ENCODE data around the gene HARBI1. TPM values are rescaled to one million over a fixed set of nuclear protein-coding genes. Genes with fewer than 3 reads are reported as not detected.

HARBI1 gene
- total RNA-seq, 2 experiments from 2014 or later: 18.2 to 18.7 TPM

DNA sequence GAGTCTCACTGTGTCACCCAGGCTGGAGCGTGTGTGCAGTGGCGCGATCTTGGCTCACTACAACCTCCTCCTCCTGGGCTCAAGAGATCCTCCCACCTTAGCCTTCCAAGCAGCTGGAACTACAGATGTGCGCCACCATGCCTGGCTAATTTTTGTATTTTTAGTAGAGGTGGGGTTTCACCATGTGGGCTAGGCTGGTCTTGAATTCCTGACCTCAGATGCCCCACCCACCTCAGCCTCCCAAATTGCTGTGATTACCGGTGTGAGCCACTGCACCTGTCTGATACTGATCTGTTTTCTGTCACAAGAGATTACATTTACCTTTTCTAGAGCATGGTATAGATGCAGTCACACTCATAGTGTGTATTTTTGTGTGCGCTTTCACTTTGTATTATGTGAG, 11.9 kb upstream of the HARBI1 start:
- Histone ChIP-seq H3K27me3 (ENCODE audit: control insufficient read depth in 1 of 2, insufficient read depth in 2 of 2, low read length in 2 of 2) (no peaks in the 10 kb centered on the region), H3K4me1 (ENCODE audit: insufficient read depth, low read length) (peaks cover 2% of the 10 kb centered on the region), H3K27ac (ENCODE audit: low read depth in 1 of 2, low read length in 2 of 2) (no peak overlapping the region), H3K4me3 (ENCODE audit: low read length) (no peak overlapping the region), H3K9me3 (ENCODE audit: control insufficient read depth in 1 of 2, insufficient read depth in 1 of 2, low read length in 2 of 2) (no peaks in the 10 kb centered on the region), H3K36me3 (ENCODE audit: insufficient read depth, low read length) (peaks cover 56% of the 10 kb centered on the region)
- intact Hi-C loops (cut with DNase I, micrococcal nuclease): no loop called here
- no peak for DNase-seq
- Mint-ChIP-seq H3K27me3 (no peaks in the 10 kb centered on the region), H3K9me3 (no peaks in the 10 kb centered on the region), H3K4me3 (no peak overlapping the region), H3K27ac (no peak overlapping the region), H3K36me3 (ENCODE audit: low read depth) (peaks cover 76% of the 10 kb centered on the region), H3K4me1 (ENCODE audit: low read depth) (peaks cover 20% of the 10 kb centered on the region)
- POLR2A ChIA-PET: interaction anchor here (0.6 kb wide), 1 partner anchor 15 kb away, joined by 4 read pairs; no protein-coding TSS in a partner anchor
- TF ChIP-seq, protein P1, sequence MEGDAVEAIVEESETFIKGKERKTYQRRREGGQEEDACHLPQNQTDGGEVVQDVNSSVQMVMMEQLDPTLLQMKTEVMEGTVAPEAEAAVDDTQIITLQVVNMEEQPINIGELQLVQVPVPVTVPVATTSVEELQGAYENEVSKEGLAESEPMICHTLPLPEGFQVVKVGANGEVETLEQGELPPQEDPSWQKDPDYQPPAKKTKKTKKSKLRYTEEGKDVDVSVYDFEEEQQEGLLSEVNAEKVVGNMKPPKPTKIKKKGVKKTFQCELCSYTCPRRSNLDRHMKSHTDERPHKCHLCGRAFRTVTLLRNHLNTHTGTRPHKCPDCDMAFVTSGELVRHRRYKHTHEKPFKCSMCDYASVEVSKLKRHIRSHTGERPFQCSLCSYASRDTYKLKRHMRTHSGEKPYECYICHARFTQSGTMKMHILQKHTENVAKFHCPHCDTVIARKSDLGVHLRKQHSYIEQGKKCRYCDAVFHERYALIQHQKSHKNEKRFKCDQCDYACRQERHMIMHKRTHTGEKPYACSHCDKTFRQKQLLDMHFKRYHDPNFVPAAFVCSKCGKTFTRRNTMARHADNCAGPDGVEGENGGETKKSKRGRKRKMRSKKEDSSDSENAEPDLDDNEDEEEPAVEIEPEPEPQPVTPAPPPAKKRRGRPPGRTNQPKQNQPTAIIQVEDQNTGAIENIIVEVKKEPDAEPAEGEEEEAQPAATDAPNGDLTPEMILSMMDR (IDR thresholded peaks at IDR 0.05): no peak
- no peak for ATAC-seq (ENCODE audit: poor library complexity)
- CTCF ChIA-PET: no interaction called here

DNA sequence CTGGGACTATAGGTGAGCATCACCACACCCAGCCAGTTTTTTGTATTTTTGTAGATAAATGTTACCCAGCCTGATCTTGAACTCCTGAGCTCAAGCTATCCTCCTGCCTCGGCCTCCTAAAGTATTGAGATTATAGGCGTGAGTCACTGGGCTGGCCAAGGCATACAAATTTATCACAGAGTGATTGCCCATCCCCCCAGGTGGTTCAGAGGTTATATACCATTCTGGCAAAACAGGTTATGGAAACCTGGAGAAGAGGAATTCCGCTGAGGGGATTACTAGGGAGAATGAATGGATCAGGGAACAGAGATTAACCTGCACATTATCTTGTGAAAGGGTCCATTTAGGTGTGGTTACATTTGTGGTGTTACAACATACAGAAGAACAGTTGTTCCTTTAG, 8.4 kb upstream of the HARBI1 start:
- H3K27me3 Mint-ChIP-seq: no peaks in the 10 kb centered on the region
- Histone ChIP-seq H3K27me3 (ENCODE audit: control insufficient read depth in 1 of 2, insufficient read depth in 2 of 2, low read length in 2 of 2) (no peaks in the 10 kb centered on the region), H3K4me3 (ENCODE audit: low read length) (no peak overlapping the region), H3K4me1 (ENCODE audit: insufficient read depth, low read length) (peaks cover 5% of the 10 kb centered on the region), H3K9me3 (ENCODE audit: control insufficient read depth in 1 of 2, insufficient read depth in 1 of 2, low read length in 2 of 2) (no peaks in the 10 kb centered on the region), H3K27ac (ENCODE audit: low read depth in 1 of 2, low read length in 2 of 2) (no peak overlapping the region), H3K36me3 (ENCODE audit: insufficient read depth, low read length) (peaks cover 56% of the 10 kb centered on the region)
- H3K4me3 Mint-ChIP-seq: no peak overlapping the region
- ATAC-seq (ENCODE audit: poor library complexity) (no peak), DNase-seq (no peak)
- H3K9me3 Mint-ChIP-seq: no peaks in the 10 kb centered on the region
- POLR2A ChIA-PET: no interaction called here
- no peak overlapping the region for H3K27ac Mint-ChIP-seq
- peaks cover 38% of the 10 kb centered on the region for H3K4me1 Mint-ChIP-seq (ENCODE audit: low read depth)
- peaks cover 79% of the 10 kb centered on the region for H3K36me3 Mint-ChIP-seq (ENCODE audit: low read depth)
- intact Hi-C loops (cut with DNase I, micrococcal nuclease): no loop called here
- CTCF ChIA-PET: interaction anchor here (1.7 kb wide), 1 partner anchor 46 kb away, joined by 5 read pairs; no protein-coding TSS in a partner anchor
- TF ChIP-seq, protein P1 (IDR thresholded peaks at IDR 0.05): no peak

DNA sequence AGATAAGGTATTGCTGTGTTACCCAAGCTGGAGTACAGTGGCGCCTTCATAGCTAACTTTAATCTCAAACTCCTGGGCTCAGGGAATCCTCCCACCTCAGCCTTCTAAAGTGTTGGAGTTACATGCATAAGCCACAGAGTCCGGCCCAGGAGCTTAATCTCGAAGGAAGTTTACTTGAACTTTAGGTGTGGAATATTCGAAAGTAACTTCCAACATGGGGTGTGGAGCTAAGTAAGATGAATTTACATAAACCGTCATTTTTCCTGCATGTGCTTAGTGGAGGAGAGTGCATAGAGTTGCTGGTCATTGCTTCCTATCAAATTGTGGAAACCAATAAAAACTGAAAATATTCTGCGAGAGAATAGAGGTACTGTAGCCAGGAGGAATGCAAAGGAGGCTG, 1.8 kb upstream of the HARBI1 start:
- Histone ChIP-seq H3K27ac (ENCODE audit: low read depth in 1 of 2, low read length in 2 of 2) (no peak overlapping the region), H3K36me3 (ENCODE audit: insufficient read depth, low read length) (peaks cover 20% of the 10 kb centered on the region), H3K4me1 (ENCODE audit: insufficient read depth, low read length) (peaks cover 44% of the 10 kb centered on the region), H3K4me3 (ENCODE audit: low read length) (no peak overlapping the region), H3K27me3 (ENCODE audit: control insufficient read depth in 1 of 2, insufficient read depth in 2 of 2, low read length in 2 of 2) (no peaks in the 10 kb centered on the region), H3K9me3 (ENCODE audit: control insufficient read depth in 1 of 2, insufficient read depth in 1 of 2, low read length in 2 of 2) (no peaks in the 10 kb centered on the region)
- intact Hi-C loops (cut with DNase I, micrococcal nuclease): loop anchor here (5.0 to 10.0 kb wide), 5 partner anchors 64 to 774 kb away; partner anchors contain the start of gene CRY2 (in 1 of the 2)
- TF ChIP-seq, protein P1 (IDR thresholded peaks at IDR 0.05): no peak
- CTCF ChIA-PET: interaction anchor here (1.2 to 2.3 kb wide), 3 partner anchors 52 to 129 kb away, joined by 3 to 9 read pairs (median 6); no protein-coding TSS in a partner anchor
- H3K9me3 Mint-ChIP-seq: no peaks in the 10 kb centered on the region
- no peaks in the 10 kb centered on the region for H3K27me3 Mint-ChIP-seq
- ATAC-seq (ENCODE audit: poor library complexity): no peak
- peak overlapping the region; percentile 100 for H3K4me3 Mint-ChIP-seq
- peaks cover 53% of the 10 kb centered on the region for H3K4me1 Mint-ChIP-seq (ENCODE audit: low read depth)
- H3K27ac Mint-ChIP-seq: peak overlapping the region; percentile 97
- peak in 1 of 14 experiments; percentile 9 for DNase-seq
- POLR2A ChIA-PET: interaction anchor here (1.3 to 4.7 kb wide), 8 partner anchors 12 to 129 kb away, joined by 3 to 35 read pairs (median 14); partner anchors contain the start of genes AMBRA1, ARHGAP1 and ZNF408
- peaks cover 52% of the 10 kb centered on the region for H3K36me3 Mint-ChIP-seq (ENCODE audit: low read depth)
